UCSD-AML1 (cell line): Measurements from ENCODE around the gene ABCC8.

ENCODE experiments used
- DNase-seq: peaks from one replicate; lab custom pipeline; 2025; ENCODE audit not compliant: unreplicated experiment; lab: John Stamatoyannopoulos, UW

Gene ABCC8

GRCh38 chr11:17473071-17473744 lies 3.4 kb downstream of the ABCC8 start:
- DNase-seq, result no peak

- no peak for DNase-seq
These were observed 4.2 kb downstream of the ABCC8 start for GRCh38 chr11:17472467-17472866.

DNA sequence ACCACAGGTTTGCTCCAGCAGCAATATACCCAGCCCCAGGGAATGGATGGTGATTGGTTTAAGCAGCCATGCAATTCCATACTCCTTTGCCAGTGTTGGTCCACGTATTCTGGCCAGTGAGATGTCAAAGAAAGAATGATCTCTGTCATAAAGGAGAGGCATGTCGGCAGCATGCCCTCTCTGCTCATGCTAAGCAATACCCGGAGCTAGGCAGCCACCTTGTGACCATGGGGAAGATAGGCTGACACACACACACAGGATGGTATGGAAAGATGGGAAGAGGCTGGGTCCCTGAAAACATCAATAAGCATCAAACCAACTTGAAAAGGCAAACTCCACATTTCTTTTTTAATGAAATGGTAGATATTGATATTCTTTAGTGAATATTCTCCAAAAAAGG lies 5.1 kb downstream of the ABCC8 start:
- no peak for DNase-seq

GRCh38 chr11:17469998-17470397 lies 6.6 kb downstream of the ABCC8 start:
- DNase-seq, result no peak

DNA sequence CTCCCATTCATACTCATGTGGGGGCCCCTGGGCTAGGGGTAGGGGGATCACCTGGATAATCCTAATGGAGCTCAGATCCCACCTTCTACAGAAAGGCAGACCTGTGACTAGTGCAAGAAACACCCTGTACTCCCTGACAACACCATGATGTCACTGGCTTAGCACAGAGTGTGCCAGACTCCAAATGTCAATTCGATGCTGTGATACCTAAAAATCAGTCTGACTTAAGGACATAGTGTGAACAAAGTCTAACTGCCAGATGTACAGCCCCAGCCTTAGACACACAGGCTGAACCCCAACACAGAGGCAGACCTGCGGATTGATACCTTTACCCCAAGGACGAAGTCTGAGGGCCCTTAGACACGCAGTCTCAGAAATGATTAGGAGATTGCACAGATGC lies 8.5 kb downstream of the ABCC8 start:
- no peak for DNase-seq

GRCh38 chr11:17463546-17464174 lies 13.0 kb downstream of the ABCC8 start:
- DNase-seq, result no peak

- DNase-seq, result no peak
These were observed 13.7 kb downstream of the ABCC8 start for GRCh38 chr11:17462940-17463339.

- no peak for DNase-seq
These were observed 16.2 kb downstream of the ABCC8 start for GRCh38 chr11:17460406-17460805.

DNA sequence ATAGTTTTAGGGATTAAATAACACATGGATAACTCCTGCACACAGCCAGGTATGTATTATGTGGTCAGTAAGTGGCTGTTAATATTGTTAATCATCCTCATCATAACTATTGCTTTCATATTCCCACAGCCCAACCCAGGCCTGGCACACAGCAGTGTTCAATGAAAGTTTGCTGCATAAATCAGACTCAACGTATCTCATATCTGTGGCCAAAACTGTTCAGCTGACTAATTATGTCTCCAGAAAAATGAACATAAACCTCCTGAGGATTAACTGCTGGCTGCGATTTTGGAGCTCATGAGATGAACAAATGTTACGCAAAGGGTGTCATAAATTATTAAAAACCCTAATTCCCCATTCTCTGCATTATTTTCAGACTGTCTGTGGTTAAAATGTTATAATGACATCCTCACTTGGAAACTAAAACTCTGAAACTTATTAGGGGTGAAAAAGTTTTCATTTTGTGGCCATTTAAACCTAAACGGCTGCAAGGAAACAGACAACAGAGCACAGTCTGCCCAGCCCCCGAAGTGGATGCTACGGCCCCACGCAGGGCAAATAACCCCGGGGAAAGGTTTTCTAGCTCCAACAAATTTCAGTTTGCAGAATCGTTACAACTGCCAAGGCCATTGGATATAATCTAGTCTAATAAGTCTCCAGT lies 17.3 kb downstream of the ABCC8 start:
- no peak for DNase-seq

DNA sequence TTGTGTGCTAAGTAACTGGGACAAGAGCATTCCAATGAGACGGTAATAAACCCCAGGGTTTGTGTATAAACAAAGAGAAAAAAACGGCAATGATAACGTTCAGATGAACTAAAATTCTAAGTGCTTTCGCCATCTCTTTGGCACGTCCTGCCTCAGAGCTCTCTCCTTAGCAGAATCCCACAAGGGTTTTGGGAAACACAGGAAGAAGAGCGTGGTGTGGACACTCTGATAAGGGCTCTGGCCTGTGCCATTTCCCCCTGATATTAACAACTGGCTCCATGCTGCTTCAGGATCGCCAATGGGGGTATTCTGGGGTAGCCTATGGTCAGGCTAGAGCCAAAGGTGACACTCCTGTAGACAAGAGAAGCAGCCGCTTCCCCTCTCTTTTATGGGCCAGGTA lies 18.4 kb downstream of the ABCC8 start:
- no peak for DNase-seq

DNA sequence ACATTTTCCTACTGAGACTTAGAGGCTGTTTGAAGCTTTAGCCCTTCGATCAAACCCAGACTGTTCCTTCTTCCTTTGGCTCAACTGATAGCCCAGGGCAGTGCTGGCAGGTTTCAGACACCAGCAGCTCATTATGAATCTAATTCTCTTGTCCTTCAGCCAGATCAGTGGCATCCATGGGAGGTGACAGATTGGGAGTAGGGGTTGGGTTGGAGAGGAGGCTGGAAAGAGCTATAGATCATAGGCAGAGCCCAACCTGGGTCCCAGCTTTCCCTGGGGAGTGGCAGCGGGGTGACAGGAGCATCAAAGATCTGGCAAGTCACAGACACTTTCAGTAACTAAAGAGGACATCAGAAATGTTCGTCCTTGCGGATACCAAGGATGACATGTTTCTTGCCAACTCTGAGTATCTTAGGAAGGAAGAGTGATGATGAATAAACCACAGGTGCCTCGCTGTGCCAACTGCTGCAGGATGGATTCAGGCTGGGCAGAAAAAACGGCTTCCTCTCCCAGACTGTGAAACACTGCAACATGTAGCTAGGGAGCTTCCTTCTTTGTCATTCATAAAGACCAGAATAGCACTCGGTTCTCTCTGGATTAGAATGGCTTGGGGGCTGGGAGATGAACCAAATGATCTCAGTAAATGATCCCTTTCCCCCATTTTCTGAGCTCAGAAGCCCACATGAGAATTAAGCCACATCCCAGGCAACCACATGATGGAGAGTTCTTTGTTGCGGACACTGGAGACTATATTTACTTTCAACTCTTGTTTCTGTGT lies 19.1 kb downstream of the ABCC8 start:
- no peak for DNase-seq

- DNase-seq, result no peak
These were observed 24.0 kb downstream of the ABCC8 start for GRCh38 chr11:17452668-17453067.

DNA sequence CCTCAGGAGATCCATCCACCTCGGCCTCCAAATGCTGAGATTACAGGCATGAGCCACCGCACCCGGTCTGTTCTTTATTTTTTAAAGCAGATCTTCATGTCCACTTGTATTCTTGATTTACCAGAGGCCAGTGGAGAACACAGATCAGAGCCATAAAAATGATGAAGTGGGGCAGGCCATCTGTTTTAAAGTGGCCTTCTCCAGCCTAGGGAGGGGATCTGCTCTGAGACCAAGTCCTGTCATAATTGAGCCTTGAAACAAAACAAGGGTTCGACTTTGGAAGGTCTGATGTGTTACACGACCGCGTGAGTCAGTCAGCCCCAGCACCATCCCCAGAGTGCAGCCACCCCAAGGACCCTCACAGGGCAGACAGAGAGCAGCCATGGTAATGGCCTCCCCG lies 27.5 kb downstream of the ABCC8 start:
- no peak for DNase-seq

GRCh38 chr11:17446482-17446881 lies 30.2 kb downstream of the ABCC8 start:
- DNase-seq, result no peak

DNA sequence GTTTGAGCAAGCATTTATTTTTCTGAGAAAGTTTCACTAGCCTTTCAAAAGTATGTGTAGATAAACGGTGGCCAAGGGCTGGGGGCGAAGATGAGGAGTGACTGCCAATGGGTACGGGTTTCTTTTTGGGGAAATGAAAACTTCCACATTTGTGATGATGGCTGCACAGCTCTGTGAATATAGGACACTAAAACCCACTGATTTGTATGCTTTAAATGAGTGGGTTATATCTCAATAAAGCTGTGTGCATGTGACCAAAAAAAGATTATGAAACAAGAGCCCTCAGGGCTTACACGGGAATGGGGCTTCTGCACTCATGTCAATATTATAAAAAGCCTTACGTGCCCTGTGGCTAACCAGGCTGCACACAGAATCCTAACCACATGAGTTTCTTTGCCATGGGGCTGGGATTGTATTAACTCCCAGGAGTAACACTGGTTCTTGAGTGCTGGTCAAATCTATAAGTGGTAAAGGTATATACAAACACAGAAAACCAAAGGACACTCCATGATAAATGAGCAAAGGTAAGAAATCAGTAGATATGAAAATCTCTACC lies 31.3 kb downstream of the ABCC8 start:
- DNase-seq, result no peak

DNA sequence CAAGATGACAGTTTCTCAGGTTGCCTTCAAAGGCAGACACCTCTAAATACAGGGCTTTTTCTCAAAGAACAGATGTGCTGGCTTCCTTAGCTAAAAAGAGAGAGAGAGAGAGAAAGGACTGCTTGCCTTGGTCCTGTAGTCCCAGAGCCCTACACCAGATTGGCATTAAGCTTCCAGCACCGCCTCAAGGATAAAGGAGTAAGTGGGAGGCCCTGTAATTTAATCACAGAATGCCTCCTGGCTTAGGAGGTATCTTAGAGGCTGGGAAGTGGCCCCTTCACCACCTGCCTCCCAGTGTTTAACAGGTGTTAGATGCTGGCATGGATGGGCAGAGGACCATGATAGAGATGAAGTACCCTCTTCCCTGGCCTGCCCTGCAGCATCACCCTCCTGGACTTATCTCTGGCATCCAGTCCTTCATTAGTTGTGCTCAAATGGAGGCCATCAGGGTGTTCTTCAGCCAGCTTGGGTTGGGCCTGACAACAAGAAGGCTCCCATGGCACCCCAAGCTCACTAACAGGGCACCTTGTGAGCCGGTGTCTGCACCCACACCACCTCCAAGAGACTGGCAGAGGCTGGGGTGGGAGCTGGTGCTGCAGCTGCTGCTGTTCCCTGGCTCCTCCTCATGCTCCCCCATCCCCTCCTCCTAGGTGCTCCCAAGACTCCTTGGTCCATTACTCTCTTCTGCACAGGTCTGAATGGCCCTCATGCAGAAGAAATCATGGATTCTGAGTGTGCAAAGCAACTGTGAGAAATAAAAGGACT lies 32.5 kb downstream of the ABCC8 start:
- no peak for DNase-seq

- DNase-seq, result no peak
These were observed 33.2 kb downstream of the ABCC8 start for GRCh38 chr11:17443423-17443822.

GRCh38 chr11:17443000-17443399 lies 33.6 kb downstream of the ABCC8 start:
- no peak for DNase-seq

DNA sequence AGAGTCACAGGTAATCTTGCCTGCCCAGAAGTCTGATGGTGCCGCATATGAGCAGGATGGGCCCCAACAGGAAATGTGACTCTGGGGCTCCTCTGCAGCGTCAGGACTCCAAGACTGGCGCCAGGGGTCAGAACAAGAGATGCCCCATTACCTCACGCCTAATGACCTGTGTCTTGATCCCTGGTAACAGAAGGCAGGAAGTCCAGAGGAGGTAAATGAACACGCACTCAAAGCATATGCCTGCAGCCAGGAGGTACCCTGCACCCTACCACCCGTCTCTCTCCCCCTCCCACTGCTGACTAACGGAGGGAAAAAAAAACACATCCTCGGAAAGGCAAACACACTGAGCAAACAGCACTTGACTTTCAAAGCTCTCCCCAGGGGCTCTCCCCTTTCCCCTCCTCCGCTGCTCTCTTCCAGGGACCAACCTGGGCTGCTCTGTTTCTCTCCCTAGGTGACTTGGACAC lies 37.3 kb downstream of the ABCC8 start:
- DNase-seq, result no peak

DNA sequence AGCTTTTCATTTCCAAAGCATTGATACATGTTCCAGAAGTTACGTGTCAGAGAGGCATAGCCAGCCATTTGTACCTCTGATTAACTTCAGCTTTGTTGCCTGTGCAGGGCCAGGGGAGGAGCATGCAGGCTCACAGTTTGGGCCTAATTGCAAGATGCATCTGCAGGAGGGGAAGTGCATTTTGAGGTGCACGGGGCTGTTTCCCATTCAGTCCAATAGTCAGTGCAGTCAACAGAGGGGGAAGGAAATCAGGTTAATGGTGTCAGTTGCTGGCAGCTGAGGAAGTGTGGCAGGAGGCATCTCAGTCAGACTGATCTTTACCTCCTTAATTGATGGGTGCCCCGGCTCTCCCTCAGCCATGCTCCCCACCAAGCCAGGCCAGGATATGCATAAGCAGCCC lies 39.3 kb downstream of the ABCC8 start:
- no peak for DNase-seq

DNA sequence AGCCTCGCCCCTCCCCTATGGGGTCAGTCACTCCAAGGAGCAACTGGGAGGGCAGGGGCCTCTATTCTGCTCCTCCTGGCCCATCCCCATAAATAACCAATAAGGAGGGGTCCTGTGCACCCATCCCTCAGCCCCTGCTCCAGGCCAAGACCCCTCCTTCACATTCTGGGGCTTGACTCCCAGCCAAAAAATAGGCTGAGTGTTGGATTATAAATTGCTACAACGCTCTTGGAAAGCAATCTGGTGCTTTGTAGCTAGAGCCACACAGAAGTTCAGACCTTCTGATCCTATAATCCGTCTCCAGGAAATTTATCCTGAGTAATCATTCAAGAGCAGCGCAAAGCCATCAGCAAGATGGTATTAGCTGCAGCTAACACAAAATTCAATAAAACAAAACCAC lies 42.5 kb downstream of the ABCC8 start:
- DNase-seq, result no peak
